CD4-positive, alpha-beta T cell (primary cell): ENCODE measurements around the gene SLC25A53. TPM values are rescaled to one million over a fixed set of nuclear protein-coding genes. Genes with fewer than 3 reads are reported as not detected.

ENCODE experiments used
- ATAC-seq: fragments of 200-7000 bp; cut with Tn5 transposase; one replicate; pipeline ENCODE4 v1.10.0; 2022; ENCODE audit warnings: mild to moderate bottlenecking; ENCODE audit not compliant: poor library complexity
- CTCF ChIA-PET: fragments of 350-600 bp; sonication (Branson Sonifier 250); formaldehyde crosslinking; loops from one replicate; lab custom pipeline; 2021; ENCODE audit warnings: antibody characterized with exemption, inconsistent platforms; lab: Charles Lee
- POLR2A ChIA-PET: fragments of 350-600 bp; sonication (Branson Sonifier 250); formaldehyde crosslinking; loops from one replicate; lab custom pipeline; 2021; ENCODE audit warnings: antibody characterized with exemption, inconsistent platforms; lab: Charles Lee
- DNase-seq, 14 experiments: peaks; one replicate each; pipeline ENCODE4 v3.0.0-alpha.2; 2013 to 2020; ENCODE audit warnings: mixed read lengths in 2 of 14
- H3K27ac ChIP-seq, 2 donors: one replicate each; pipeline versions ENCODE4 v1.5.1 to v1.7.0; 2013; ENCODE audit warnings: low read length in 2 of 2, low read depth in 1 of 2, mild to moderate bottlenecking in 1 of 2
- H3K27me3 ChIP-seq, 2 experiments: 1 replicate in 1 of 2; 2 replicates in 1 of 2; pipeline versions ENCODE4 v1.6.1 to v1.7.0; 2013; ENCODE audit warnings: low read length in 2 of 2, control low read depth in 1 of 2, mild to moderate bottlenecking in 1 of 2, moderate library complexity in 1 of 2; ENCODE audit not compliant: insufficient read depth in 2 of 2, control insufficient read depth in 1 of 2
- H3K36me3 ChIP-seq: one replicate; pipeline ENCODE4 v1.6.1; 2013; ENCODE audit warnings: low read length, control low read depth; ENCODE audit not compliant: insufficient read depth
- H3K4me1 ChIP-seq: one replicate; pipeline ENCODE4 v1.6.1; 2013; ENCODE audit warnings: low read length, control low read depth; ENCODE audit not compliant: insufficient read depth
- H3K4me3 ChIP-seq: one replicate; pipeline ENCODE4 v1.5.1; 2013; ENCODE audit warnings: mild to moderate bottlenecking, low read length, moderate library complexity
- H3K9me3 ChIP-seq, 2 experiments: 1 replicate in 1 of 2; 2 replicates in 1 of 2; pipeline versions ENCODE4 v1.6.1 to v1.7.0; 2013; ENCODE audit warnings: low read length in 2 of 2, mild to moderate bottlenecking in 2 of 2, control low read depth in 1 of 2, moderate library complexity in 1 of 2; ENCODE audit not compliant: control insufficient read depth in 1 of 2, insufficient read depth in 1 of 2
- H3K27ac Mint-ChIP-seq: one replicate; pipeline ENCODE4 v1.8.0; 2020; ENCODE audit warnings: mixed read lengths
- H3K27me3 Mint-ChIP-seq: one replicate; pipeline ENCODE4 v1.8.0; 2021; ENCODE audit warnings: mixed read lengths
- H3K36me3 Mint-ChIP-seq: one replicate; pipeline ENCODE4 v1.8.0; 2021; ENCODE audit warnings: low read depth, mixed read lengths
- H3K4me1 Mint-ChIP-seq: one replicate; pipeline ENCODE4 v1.8.0; 2021; ENCODE audit warnings: low read depth, mixed read lengths
- H3K4me3 Mint-ChIP-seq: one replicate; pipeline ENCODE4 v1.8.0; 2020; ENCODE audit warnings: mild to moderate bottlenecking, mixed read lengths
- H3K9me3 Mint-ChIP-seq: one replicate; pipeline ENCODE4 v1.8.0; 2020; ENCODE audit warnings: mixed read lengths
- CTCF ChIP-seq: fragments of 200-600 bp; IDR thresholded peaks from one replicate; pipeline ENCODE4 v1.8.0; 2022; ENCODE audit warnings: antibody characterized with exemption, mild to moderate bottlenecking
- intact Hi-C, 2 experiments: fragments of 100-400 bp; cut with DNase I in 1 of 2; cut with micrococcal nuclease in 1 of 2; formaldehyde crosslinking; loops; one replicate each; pipeline versions ENCODE4 v1.15.1 to v1.9.0; 2023 to 2025; cut with DNase I, micrococcal nuclease
- total RNA-seq, 174 experiments: library from RNA in 2 of 174; stranded (reverse) in 2 of 174; gene quantifications; one replicate each; pipeline ENCODE4 v1.2.3 and lab custom pipeline; 2021 to 2026

Gene SLC25A53
- total RNA-seq, 2 experiments from 2014 or later = 5.1 TPM

GRCh38 chrX:104189837-104190236 lies 33.0 kb upstream of the SLC25A53 start:
- Mint-ChIP-seq H3K4me3 (no peak overlapping the region), H3K27me3 (no peaks in the 10 kb centered on the region), H3K4me1 (no peaks in the 10 kb centered on the region), H3K36me3 (peaks cover 51% of the 10 kb centered on the region), H3K27ac (no peak overlapping the region), H3K9me3 (no peaks in the 10 kb centered on the region)
- Histone ChIP-seq H3K36me3 (peaks cover 54% of the 10 kb centered on the region), H3K4me3 (no peak overlapping the region), H3K27ac (no peak overlapping the region), H3K9me3 (no peaks in the 10 kb centered on the region), H3K27me3 (no peaks in the 10 kb centered on the region), H3K4me1 (no peaks in the 10 kb centered on the region)
- ATAC-seq (no peak), DNase-seq (no peak)
- ChIA-PET CTCF (no interaction called here), POLR2A (no interaction called here)
- intact Hi-C loops = loop anchor here in 1 of 2 experiments (10.0 kb wide), 1 partner anchor 735 kb away; no protein-coding TSS in a partner anchor
- no peak for TF ChIP-seq CTCF

- POLR2A ChIA-PET = no interaction called here
- Histone ChIP-seq H3K4me1 (no peaks in the 10 kb centered on the region), H3K36me3 (peaks cover 55% of the 10 kb centered on the region), H3K27me3 (no peaks in the 10 kb centered on the region), H3K27ac (no peak overlapping the region), H3K4me3 (no peak overlapping the region), H3K9me3 (no peaks in the 10 kb centered on the region)
- Mint-ChIP-seq H3K27ac (no peak overlapping the region), H3K4me3 (no peak overlapping the region), H3K9me3 (no peaks in the 10 kb centered on the region), H3K36me3 (peaks cover 60% of the 10 kb centered on the region), H3K4me1 (peaks cover 6% of the 10 kb centered on the region), H3K27me3 (no peaks in the 10 kb centered on the region)
- DNase-seq = no peak
- no peak for TF ChIP-seq CTCF
- intact Hi-C loops = no loop called here
- CTCF ChIA-PET = no interaction called here
- ATAC-seq = no peak
Measured at GRCh38 chrX:104187931-104188330, 31.1 kb upstream of the SLC25A53 start.

GRCh38 chrX:104183685-104184084 lies 26.9 kb upstream of the SLC25A53 start:
- no peak overlapping the region for H3K27ac Mint-ChIP-seq

More at GRCh38 chrX:104183685-104184084, 26.9 kb upstream of the SLC25A53 start:
- H3K27ac ChIP-seq = no peak overlapping the region
- peaks cover 26% of the 10 kb centered on the region for H3K36me3 ChIP-seq
- no peak for ATAC-seq
- ChIA-PET POLR2A (no interaction called here), CTCF (interaction anchor here (1.4 kb wide), 1 partner anchor 12 kb away, joined by 5 read pairs; no protein-coding TSS in a partner anchor)
- H3K4me1 Mint-ChIP-seq = peaks cover 23% of the 10 kb centered on the region
- H3K9me3 Mint-ChIP-seq = no peaks in the 10 kb centered on the region
- H3K27me3 Mint-ChIP-seq = no peaks in the 10 kb centered on the region
- no peak for TF ChIP-seq CTCF
- intact Hi-C loops = no loop called here
- no peaks in the 10 kb centered on the region for H3K27me3 ChIP-seq
- no peak overlapping the region for H3K4me3 Mint-ChIP-seq
- no peaks in the 10 kb centered on the region for H3K4me1 ChIP-seq
- no peaks in the 10 kb centered on the region for H3K9me3 ChIP-seq
- DNase-seq = no peak
- H3K4me3 ChIP-seq = no peak overlapping the region
- peaks cover 58% of the 10 kb centered on the region for H3K36me3 Mint-ChIP-seq
